ENCODE measurements around the gene PRAMEF7. TPM values are rescaled to one million over a fixed set of nuclear protein-coding genes. Genes with fewer than 3 reads are reported as not detected.

Gene PRAMEF7
- total RNA-seq = not detected in 2 replicates

DNA sequence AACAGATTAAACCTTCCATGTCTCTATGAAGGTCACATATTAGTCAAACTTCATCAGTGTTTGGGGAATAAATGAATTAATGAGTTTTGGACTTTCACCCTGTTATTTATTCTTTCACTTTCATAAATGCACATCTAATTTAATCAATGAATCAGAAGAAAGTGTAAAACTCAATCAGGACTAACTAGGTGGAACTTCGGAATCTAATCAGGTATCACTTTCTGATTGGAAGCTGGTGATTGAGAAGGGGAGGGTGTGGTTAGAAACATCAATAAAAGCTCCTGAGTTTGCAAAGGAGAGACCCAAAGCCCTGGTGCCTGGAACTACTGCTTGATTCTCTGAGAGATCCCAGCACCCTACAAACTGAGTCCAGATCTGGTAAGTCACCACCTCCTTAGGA, at the start of gene PRAMEF7:
TSS of gene PRAMEF7 (plus strand) at position 301 of the 400 bp plus-strand sequence. CDS start 1,083 bp downstream, outside the sequence.

DNA sequence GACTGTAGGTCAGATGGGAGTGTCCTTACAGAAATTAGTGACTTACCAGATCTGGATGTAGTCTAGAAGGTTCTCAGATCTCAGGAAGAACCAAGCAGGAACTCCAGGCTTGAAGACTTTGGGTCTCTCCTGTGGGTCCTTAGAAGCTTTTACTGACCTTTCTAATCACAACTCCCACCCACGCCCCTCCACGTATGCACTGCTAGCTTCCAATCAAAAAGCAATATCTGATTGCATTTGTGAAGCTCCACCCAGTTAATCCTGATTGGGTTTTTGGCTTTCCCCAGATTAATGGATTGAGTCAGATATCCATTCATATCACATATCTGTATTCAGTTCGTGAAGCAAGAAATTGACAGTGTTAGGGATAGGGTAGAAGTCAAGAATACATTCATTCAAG, 30.3 kb upstream of the PRAMEF7 start, which contains the start of gene PRAMEF4:
TSS of gene PRAMEF4 (minus strand) at position 101 of the 400 bp plus-strand sequence. CDS start 2,807 bp downstream, outside the sequence.

DNA sequence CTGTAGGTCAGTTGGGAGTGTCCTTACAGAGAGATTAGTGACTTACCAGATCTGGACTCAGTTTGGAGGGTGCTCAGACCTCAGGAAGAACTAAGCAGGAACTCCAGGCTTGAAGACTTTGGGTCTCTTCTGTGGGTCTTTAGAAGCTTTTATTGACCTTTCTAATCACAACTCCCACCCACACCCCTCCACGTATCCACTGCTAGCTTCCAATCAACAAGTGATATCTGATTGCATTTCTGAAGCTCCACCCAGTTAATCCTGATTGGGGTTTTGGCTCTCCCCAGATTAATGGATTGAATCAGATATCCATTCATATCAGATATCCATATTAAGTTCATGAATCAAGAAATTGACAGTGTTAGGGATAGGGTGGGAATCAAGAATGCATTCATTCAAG, 18.2 kb upstream of the PRAMEF7 start, which contains the start of gene PRAMEF10:
TSS of gene PRAMEF10 (minus strand) at position 101 of the 400 bp plus-strand sequence. CDS start 2,423 bp downstream, outside the sequence.

DNA sequence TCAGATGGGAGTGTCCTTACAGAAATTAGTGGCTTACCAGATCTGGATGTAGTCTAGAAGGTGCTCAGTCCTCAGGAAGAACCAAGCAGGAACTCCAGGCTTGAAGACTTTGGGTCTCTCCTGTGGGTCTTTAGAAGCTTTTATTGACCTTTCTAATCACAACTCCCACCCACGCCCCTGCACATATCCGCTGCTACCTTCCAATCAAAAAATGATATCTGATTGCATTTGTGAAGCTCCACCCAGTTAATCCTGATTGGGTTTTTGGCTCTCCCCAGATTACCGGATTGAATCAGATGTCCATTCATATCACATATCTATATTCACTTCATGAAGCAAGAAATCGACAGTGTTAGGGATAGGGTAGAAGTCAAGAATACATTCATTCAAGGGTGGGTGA, 31.1 kb downstream of the PRAMEF7 start, which contains the start of gene PRAMEF6:
TSS of gene PRAMEF6 (minus strand) at position 101 of the 400 bp plus-strand sequence. CDS start 5,062 bp downstream, outside the sequence.

Other genes with a start within 250 kb of the PRAMEF7 start
- not detected in 2 replicates for gene AADACL3, start 200.5 kb upstream of the PRAMEF7 start, total RNA-seq
- not detected in 2 replicates for gene CFAP107, start 170.4 kb upstream of the PRAMEF7 start, total RNA-seq
- not detected in 2 replicates for gene PRAMEF12, start 142.9 kb upstream of the PRAMEF7 start, total RNA-seq
- gene PRAMEF1, start 125.2 kb upstream of the PRAMEF7 start, total RNA-seq = not detected in 2 replicates
- not detected in 2 replicates for gene PRAMEF11, start 85.2 kb upstream of the PRAMEF7 start, total RNA-seq
- gene HNRNPCL1, start 67.9 kb upstream of the PRAMEF7 start, total RNA-seq = not detected in 2 replicates
- gene PRAMEF2, start 59.5 kb upstream of the PRAMEF7 start, total RNA-seq = not detected in 2 replicates
- gene PRAMEF4, start 30.4 kb upstream of the PRAMEF7 start, total RNA-seq = not detected in 2 replicates
- gene PRAMEF10, start 18.3 kb upstream of the PRAMEF7 start, total RNA-seq = not detected in 2 replicates
- not detected in 2 replicates for gene PRAMEF6, start 31.0 kb downstream of the PRAMEF7 start, total RNA-seq
- gene PRAMEF27, start 140.0 kb downstream of the PRAMEF7 start, total RNA-seq = not detected in 2 replicates
- gene HNRNPCL3, start 144.2 kb downstream of the PRAMEF7 start, total RNA-seq = not detected in 2 replicates
- gene PRAMEF25, start 154.2 kb downstream of the PRAMEF7 start, total RNA-seq = not detected in 2 replicates
- gene HNRNPCL2, start 200.2 kb downstream of the PRAMEF7 start, total RNA-seq = not detected in 2 replicates
- not detected in 2 replicates for gene PRAMEF26, start 239.4 kb downstream of the PRAMEF7 start, total RNA-seq
- not detected in 2 replicates for gene HNRNPCL4, start 249.0 kb downstream of the PRAMEF7 start, total RNA-seq